Renal cortical epithelial cell (primary cell): ENCODE results near the gene APOBEC3C. TPM values are rescaled to one million over a fixed set of nuclear protein-coding genes. Genes with fewer than 3 reads are reported as not detected.
"Not testable (repeated sequence)": the region's sequence is repeated elsewhere in the genome, so short reads cannot be mapped to it uniquely, and the experiment has no call there.

ENCODE experiments used
- DNase-seq: peaks from one replicate; pipeline ENCODE4 v3.0.0-alpha.2; 2011; ENCODE audit warnings: low read depth
- total RNA-seq: library from RNA; depleted of rRNA; stranded (reverse); fragments of >200 nt; gene quantifications from 2 replicates; pipeline ENCODE4 v1.2.3, GENCODE V29; 2014

Gene APOBEC3C
- 8.0 TPM in 2 replicates for total RNA-seq

GRCh38 chr22:39013942-39014722 is at the start of gene APOBEC3C:
APOBEC3C (plus strand) TSS chr22:39014257; CDS start chr22:39014363, 106 bp downstream.
- DNase-seq = peak; percentile 79

- no peak for DNase-seq
Measured at GRCh38 chr22:38964306-38964705, 49.8 kb upstream of the APOBEC3C start.

DNA sequence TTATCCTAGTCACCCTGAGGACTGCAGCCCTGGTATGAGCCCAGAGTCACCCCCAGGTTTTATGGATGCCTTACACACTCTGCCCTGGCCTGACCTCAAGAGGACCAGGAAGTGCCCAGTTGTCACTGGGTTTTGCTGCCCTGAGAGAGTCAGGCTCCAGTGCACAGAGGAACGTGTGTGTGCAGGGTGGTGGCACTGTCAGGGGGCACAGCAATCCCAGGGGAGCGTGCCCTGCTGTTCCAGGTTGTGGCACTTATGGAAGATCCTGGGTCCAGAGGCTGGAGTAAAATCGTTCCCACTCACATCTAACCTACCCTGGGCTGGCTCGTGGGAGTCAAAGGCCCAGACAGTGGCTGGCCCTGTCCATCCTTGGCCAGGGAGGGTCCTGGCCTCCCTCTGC is 49.1 kb upstream of the APOBEC3C start:
- no peak for DNase-seq

DNA sequence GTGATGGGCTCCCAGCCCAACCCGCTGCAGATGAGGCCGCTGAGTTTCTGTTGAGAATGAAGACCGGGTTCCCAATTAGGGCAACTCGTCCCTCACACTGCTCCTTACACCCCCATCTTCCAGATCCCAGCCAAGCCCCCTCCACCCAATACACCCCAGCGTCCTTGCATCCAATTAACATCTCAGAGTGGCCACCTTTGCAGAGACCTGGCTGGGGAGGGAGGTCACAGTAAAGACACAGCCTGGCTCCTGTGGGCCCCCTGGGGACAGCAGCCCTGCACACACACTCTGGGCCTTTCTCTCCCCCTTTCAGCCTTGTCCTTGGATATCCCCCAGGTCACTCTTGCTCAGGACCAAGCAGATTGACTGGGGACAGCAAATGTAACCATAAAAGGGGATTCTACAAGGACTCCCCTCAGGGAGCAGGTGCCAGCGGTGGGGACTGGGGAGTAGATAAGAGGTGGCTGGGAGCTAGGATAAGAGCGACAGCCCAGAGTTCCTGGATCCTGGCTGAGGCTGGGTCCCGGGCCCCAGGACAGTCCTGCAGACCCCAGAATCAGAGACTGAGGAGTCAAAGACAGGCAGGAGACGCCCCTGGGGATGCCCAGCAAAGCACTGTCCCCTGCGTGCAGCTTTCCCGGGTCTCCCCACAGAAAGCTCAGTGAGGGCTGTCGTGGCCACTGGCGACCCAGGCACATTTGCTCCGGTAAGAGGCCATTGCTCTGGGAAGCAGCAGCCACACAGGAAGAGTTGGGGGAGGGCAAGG is 48.3 kb upstream of the APOBEC3C start:
- DNase-seq = no peak

DNA sequence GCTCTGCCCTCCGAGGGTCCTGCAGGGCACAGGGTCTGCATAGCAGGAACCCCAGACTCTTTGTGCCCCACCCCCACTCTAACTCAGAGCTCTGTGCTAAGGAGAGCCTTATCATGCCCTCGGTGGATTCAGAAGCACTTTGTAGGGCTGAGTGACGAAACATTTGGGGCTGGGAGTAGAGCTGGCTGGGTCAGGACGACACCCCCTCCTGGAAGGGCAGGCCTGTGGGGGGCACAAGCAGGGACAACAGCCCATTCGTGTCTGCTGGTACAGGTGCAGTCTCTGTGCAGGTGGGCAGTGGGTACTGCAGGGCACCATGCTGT is 47.7 kb upstream of the APOBEC3C start:
- DNase-seq = no peak

DNA sequence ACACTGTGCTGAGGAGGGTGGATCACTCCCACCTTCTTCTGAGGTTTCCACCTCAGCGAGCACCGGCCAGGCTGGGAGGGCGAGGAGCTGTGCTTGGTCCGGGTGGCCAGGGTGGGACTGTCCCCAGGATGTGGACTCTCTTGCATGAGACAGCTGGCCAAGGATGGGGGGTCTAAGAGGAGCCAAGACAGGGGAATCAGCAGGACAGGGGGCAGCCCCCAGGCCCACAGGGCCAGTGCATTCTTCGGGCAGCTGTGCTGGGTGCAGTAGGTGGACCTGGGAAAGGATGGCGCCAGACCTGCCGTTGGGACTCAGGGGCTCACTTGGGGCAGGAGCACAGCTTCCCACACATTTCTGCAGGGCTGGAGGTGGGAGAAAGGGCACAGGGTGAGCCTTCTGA is 47.1 kb upstream of the APOBEC3C start:
- no peak for DNase-seq

DNA sequence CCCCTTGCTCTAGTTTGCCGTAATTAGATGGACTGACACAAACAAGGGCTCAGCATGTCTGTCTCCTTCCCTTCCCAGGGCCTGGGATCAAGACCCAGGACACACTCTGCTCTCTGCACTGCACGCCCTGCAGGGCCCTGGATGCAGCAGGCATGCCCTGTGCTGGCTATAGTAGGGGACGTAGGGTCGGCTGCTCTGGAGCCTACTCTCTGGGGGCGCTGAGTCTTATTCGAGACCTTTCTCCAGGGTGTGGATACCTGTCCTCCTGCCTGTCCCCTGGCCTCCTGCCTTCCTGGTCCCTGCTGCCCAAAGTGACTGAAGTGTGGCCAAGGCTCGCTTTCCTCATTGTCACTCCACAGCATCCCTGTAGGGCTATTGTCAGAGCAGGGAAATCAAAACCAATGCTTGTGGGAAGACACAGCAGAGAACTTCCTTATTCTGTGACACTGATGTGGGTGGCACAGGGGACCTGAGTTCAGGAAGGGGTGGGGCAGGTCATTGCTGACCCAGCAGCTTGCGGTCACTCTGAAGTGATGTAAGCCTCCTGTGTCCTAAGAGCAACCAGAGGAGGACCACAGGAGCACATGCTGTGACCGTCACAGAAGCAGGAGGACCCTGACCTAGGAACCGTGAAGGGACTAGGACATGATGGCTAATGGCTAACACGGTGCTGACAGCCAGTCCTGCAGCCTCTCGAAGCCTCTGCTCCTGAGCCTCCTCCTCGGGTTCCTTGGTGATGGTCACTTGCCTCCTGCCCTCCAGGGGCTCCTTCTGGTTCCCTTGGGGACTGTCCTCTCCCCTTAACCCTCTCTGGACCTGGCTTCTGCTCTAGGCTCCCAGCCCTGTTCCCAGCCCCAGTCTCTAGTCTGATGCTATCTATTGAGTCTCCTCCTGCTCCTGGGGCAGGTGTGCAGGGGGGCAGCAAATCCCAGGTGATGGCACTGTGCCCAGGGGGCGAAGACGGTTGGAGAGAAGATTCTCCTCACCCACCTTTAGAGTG is 46.3 kb upstream of the APOBEC3C start:
- no peak for DNase-seq

GRCh38 chr22:38968801-38969200 is 45.3 kb upstream of the APOBEC3C start:
- no peak for DNase-seq

- no peak for DNase-seq
Measured at GRCh38 chr22:38970551-38970950, 43.5 kb upstream of the APOBEC3C start.

- DNase-seq = no peak
Measured at GRCh38 chr22:38971202-38971601, 42.9 kb upstream of the APOBEC3C start.

- DNase-seq = no peak
Measured at GRCh38 chr22:38971791-38972190, 42.3 kb upstream of the APOBEC3C start.

- DNase-seq = no peak
Measured at GRCh38 chr22:38972558-38972957, 41.5 kb upstream of the APOBEC3C start.

DNA sequence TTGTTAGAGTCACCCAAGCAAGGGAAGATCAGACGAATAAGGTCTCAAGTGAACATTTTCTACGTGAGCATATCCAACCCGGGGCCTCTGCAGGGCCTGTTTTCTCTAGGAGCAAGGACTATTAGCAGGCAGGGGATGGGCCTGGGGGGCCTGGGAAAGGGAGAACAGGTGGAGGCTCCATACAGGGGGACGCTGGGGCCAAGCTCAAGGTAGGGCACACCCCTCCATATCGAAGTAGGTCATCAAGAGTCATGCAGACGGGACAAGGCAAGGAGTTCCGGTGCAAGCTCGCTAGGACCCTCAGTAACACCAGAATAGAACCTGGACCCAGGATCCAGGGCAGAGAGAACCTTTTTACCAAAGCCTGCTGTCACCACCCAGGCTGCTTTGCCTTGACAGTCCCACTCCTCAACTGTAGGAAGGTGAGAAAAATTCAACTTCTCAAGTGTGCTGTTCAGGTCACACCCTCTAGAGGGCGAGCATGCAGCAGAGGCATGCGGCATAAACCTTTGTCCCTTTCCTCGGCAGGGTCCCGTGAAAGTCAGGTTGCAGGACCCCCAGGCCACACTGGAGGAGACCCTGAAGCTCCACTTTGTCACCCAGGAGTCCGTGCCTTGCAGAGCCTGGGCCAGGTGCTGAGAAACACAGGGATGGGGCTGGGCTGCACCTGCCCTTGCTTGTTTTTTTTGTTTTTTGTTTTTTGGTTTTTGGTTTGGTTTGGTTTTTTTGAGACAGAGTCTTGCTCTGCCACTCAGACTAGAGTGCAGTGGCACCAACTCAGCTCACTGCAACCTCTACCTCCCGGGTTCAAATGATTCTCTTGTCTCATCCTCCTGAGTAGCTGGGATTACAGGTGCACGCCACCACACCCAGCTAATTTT is 40.5 kb upstream of the APOBEC3C start:
- DNase-seq = no peak

DNA sequence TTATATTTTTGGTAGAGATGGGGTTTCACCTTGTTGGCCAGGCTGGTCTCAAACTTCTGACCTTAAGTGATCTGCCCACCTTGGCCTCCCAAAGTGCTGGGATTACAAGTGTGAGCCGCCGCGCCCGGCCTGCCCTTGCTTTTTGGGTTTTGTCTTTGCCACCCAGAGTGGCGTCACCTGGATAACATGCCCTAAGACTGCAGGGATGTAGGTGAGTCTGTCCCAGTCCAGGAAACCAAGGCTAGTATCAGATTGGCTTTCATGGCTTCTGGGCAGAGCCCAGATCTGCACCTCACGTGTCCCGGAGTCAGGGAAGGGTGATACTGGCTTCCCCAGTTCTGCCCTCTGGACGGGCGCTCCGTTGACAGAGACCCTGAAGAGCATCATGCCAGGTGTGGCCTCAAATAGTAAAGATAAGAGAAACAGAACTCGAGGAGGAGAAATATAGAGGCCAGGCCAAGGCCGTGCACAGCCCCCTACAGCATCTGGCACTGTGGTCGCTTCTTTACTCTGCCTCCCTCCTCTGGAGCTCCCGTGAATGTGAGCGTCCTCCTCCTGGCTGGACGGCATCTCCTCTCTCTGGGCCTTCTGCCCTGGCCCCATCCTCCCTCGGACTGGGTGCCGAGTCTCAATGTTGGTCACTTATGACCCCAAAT is 39.8 kb upstream of the APOBEC3C start:
- DNase-seq = no peak

GRCh38 chr22:38974826-38975175 is 39.3 kb upstream of the APOBEC3C start:
- no peak for DNase-seq

DNA sequence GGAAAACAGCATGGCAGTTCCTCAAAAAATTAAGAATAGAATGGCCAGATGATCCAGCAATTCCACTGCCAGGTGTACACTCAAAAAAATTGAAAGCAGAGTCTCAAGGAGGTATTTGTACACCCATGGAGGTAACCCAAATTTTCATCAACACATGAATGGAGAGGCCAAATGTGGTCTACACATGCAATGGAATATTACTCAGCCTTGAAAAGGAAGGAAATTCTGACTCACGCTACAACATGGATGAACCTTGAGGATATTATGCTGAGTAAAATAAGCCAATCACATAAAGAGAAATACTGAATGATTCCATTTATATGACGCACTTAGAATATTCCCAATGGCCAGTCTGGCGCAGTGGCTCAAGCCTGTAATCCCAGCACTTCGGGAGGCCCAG is 36.8 kb upstream of the APOBEC3C start:
- not testable (repeated sequence) for DNase-seq

GRCh38 chr22:38980587-38980986 is 33.5 kb upstream of the APOBEC3C start:
- not testable (repeated sequence) for DNase-seq

GRCh38 chr22:38981005-38981991 is 32.8 kb upstream of the APOBEC3C start:
- peak; percentile 59 for DNase-seq
